ENCODE data around the gene CD101. TPM values are rescaled to one million over a fixed set of nuclear protein-coding genes. Genes with fewer than 3 reads are reported as not detected.
A peak's percentile ranks its signal among the peaks of the same experiment; 100 is the strongest.

Gene CD101
- total RNA-seq, 1 experiment from 2014 or later, result 1.8 TPM

DNA sequence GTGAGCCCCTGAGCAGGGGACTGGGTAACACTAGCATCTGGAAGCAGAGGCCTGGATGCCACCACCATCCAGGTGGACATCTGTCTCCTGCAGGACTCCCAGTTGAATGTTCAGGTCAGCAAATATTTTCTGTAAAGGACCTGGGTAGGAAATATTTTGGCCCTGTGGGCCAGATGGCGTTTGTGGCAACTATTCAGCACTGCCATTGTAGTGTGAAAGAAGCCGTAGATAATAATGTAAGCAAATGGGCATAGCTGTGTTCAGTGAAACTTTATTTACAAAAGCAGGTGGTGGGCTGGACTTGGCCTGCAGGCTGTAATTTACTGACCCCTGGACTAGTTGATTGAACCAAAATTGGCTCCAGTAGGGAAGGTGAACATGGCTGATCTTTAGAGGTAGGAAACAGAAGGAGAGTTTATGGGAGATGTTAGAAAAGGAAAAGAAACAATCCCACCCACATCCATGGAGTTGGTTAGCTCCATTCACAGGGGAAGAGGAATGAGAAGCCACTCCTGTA lies 20.0 kb upstream of the CD101 start:
- no peak overlapping the region for H3K18ac ChIP-seq (ENCODE audit: insufficient read length, low read depth, low read length)
- H3K27me3 Mint-ChIP-seq (ENCODE audit: low read depth), result no peaks in the 10 kb centered on the region
- no peaks in the 10 kb centered on the region for H3K27me3 ChIP-seq (ENCODE audit: insufficient read depth, low read length)
- H3K9ac ChIP-seq (ENCODE audit: extremely low read depth, insufficient read length, low read length), result no peak overlapping the region
- no peak overlapping the region for H2AFZ ChIP-seq (ENCODE audit: low read length)
- H3K4me2 ChIP-seq (ENCODE audit: insufficient read depth, insufficient read length, low read length), result no peak overlapping the region
- TF ChIP-seq, protein P1, sequence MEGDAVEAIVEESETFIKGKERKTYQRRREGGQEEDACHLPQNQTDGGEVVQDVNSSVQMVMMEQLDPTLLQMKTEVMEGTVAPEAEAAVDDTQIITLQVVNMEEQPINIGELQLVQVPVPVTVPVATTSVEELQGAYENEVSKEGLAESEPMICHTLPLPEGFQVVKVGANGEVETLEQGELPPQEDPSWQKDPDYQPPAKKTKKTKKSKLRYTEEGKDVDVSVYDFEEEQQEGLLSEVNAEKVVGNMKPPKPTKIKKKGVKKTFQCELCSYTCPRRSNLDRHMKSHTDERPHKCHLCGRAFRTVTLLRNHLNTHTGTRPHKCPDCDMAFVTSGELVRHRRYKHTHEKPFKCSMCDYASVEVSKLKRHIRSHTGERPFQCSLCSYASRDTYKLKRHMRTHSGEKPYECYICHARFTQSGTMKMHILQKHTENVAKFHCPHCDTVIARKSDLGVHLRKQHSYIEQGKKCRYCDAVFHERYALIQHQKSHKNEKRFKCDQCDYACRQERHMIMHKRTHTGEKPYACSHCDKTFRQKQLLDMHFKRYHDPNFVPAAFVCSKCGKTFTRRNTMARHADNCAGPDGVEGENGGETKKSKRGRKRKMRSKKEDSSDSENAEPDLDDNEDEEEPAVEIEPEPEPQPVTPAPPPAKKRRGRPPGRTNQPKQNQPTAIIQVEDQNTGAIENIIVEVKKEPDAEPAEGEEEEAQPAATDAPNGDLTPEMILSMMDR (conservative IDR thresholded peaks at IDR 0.05), result no peak
- H3K27ac ChIP-seq (ENCODE audit: insufficient read length, low read depth, low read length), result no peak overlapping the region
- DNase-seq, result no peak
- H3K9me3 ChIP-seq (ENCODE audit: control insufficient read depth, low read depth, low read length), result no peaks in the 10 kb centered on the region
- H3K23me2 ChIP-seq (ENCODE audit: insufficient read length, low read depth, low read length, poor library complexity, severe bottlenecking), result no peaks in the 10 kb centered on the region
- no peak overlapping the region for H3T11ph ChIP-seq (ENCODE audit: low read length)
- H4K91ac ChIP-seq (ENCODE audit: insufficient read length, low read depth, low read length), result no peak overlapping the region
- no peak overlapping the region for H3K4me3 Mint-ChIP-seq
- H3K4me1 Mint-ChIP-seq, result peaks cover 8 to 12% of the 10 kb centered on the region in 2 experiments
- H3K79me2 ChIP-seq (ENCODE audit: insufficient read depth, low read length), result no peaks in the 10 kb centered on the region
- H3K79me1 ChIP-seq (ENCODE audit: insufficient read depth, low read depth, low read length, poor library complexity, severe bottlenecking), result no peaks in the 10 kb centered on the region
- peaks cover 4 to 11% of the 10 kb centered on the region in 2 experiments; a peak in 3 of 5 replicates for H3K9me3 Mint-ChIP-seq
- H3K36me3 Mint-ChIP-seq (ENCODE audit: insufficient read depth in 1 of 3, low read depth in 3 of 3), result peaks cover 8 to 25% (median 14%) of the 10 kb centered on the region in 3 experiments
- H2BK5ac ChIP-seq (ENCODE audit: insufficient read length, low read length), result no peak overlapping the region
- no peak overlapping the region for H2BK15ac ChIP-seq (ENCODE audit: low read depth, low read length)
- peak overlapping the region in 1 of 3 experiments; percentile 34; a peak in 2 of 7 replicates for H3K27ac Mint-ChIP-seq
- no peak overlapping the region for H2BK120ac ChIP-seq (ENCODE audit: low read depth, low read length, poor library complexity, severe bottlenecking)
- H3K4me1 ChIP-seq (ENCODE audit: insufficient read depth, low read length), result no peaks in the 10 kb centered on the region
- no peak overlapping the region for H2BK20ac ChIP-seq (ENCODE audit: low read depth, low read length, poor library complexity, severe bottlenecking)
- no peak overlapping the region for H3K23ac ChIP-seq (ENCODE audit: insufficient read length, low read depth, low read length)
- H4K5ac ChIP-seq (ENCODE audit: insufficient read length, low read depth, low read length), result no peak overlapping the region
- H2AK5ac ChIP-seq (ENCODE audit: insufficient read length, low read length), result no peak overlapping the region
- no peak overlapping the region for H2BK12ac ChIP-seq (ENCODE audit: insufficient read length, low read depth, low read length)
- H3K4ac ChIP-seq (ENCODE audit: low read depth, low read length), result no peak overlapping the region
- H3K14ac ChIP-seq (ENCODE audit: insufficient read depth, low read length), result no peak overlapping the region
- WGBS (ENCODE audit: extremely low coverage, insufficient read length, low lambda C conversion rate), result no CpG with 5 or more reads among the region's 2 CpGs
- H3K56ac ChIP-seq (ENCODE audit: insufficient read length, low read depth, low read length), result no peak overlapping the region
- H4K20me1 ChIP-seq (ENCODE audit: control insufficient read depth, insufficient read depth, insufficient read length), result peaks cover 2% of the 10 kb centered on the region
- no peak overlapping the region for H4K8ac ChIP-seq (replicated peaks; ENCODE audit: insufficient read length, low read depth, low read length)

Data from H9 (cell line).